Smooth muscle cell of the umbilical artery (primary cell): Measurements from ENCODE around the gene CHST9. TPM values are rescaled to one million over a fixed set of nuclear protein-coding genes. Genes with fewer than 3 reads are reported as not detected.

Source experiments
- total RNA-seq: library from RNA; depleted of rRNA; stranded (reverse); fragments of >200 nt; gene quantifications from 2 replicates; pipeline ENCODE4 v1.2.3, GENCODE V29; 2014

The CHST9 gene, protein sequence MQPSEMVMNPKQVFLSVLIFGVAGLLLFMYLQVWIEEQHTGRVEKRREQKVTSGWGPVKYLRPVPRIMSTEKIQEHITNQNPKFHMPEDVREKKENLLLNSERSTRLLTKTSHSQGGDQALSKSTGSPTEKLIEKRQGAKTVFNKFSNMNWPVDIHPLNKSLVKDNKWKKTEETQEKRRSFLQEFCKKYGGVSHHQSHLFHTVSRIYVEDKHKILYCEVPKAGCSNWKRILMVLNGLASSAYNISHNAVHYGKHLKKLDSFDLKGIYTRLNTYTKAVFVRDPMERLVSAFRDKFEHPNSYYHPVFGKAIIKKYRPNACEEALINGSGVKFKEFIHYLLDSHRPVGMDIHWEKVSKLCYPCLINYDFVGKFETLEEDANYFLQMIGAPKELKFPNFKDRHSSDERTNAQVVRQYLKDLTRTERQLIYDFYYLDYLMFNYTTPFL
- not detected in 2 replicates for total RNA-seq

DNA sequence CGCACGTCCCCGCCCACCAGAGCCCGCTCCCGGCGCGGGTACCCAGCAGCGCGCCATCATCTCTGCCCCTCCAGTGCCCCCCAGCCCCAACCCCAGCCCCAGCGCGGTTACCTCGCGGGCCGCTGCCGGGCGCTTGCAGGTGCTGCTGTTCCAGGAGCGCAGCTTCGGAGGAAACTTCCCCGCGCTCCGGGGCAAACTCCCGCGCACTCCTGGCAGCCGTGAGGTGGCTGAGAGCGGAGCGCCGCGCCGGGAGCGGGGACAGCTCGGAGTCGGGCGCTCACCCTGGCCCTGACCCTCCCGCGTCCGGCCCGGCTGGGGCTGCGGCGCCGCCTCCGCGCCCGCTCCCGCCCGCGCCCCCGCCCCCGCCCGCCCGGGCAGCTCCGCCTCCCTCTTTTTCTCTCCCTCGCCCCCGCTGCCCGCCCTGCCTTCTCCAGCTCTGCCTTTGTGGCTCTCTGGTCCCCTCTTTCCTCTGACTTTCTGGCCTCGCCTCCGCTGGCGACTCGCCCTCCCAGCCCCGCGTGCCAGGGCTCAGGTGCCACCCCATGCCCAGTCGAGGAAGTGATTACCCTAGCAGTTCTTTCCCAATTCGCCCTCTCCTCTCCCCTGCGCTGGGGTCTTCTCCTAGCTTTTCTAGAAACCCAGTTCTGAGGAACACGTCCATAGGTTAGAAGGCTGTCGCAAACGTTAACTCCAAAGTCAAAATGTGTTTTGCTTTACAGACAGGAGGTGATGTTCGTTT, at the start of gene CHST9:
Gene CHST9, minus strand, starts transcription at position 284 of the 739 bp plus-strand sequence. CDS start 42,499 bp downstream, outside the sequence.

DNA sequence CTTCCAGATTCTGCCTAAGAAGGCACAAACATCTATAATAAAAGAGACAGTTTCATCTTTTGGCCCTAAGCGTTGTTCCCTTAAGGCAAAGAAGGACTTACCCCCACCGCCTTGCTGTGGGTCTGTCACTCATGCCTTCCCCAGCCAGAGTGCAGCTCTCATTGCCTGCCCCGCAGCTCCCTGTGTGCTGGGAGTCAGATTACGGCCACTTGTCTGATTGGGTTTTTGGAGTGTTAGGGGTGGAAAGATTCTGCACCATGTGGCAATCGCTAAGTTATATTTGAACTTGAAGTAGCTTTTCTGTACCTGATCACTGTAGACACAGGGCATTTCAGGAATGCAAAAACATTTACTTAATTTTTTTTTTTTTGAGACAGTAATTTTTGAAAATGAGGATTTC, 319.6 kb downstream of the CHST9 start, which contains the start of gene AQP4:
Gene AQP4, minus strand, starts transcription at position 151 of the 400 bp plus-strand sequence. Its CDS starts 18 bp downstream, at position 133.

